OCI-LY1 (cell line): ENCODE results near the gene GSPT1.

Experiments used
- H2AFZ ChIP-seq: fragments of 200-600 bp; sonication (generic), shearing (Covaris generic); 2 replicates; pipeline ENCODE4 v1.6.0; 2014; ENCODE audit warnings: antibody characterized with exemption, mild to moderate bottlenecking, low read length
- H3F3A ChIP-seq: fragments of 200-600 bp; sonication (generic), shearing (Covaris generic); 2 replicates; pipeline ENCODE4 v1.6.0; 2014; ENCODE audit warnings: mild to moderate bottlenecking, antibody characterized with exemption, low read length, moderate library complexity; ENCODE audit not compliant: insufficient read depth
- H3K27ac ChIP-seq: fragments of 200-600 bp; sonication (generic); 2 replicates; pipeline ENCODE4 v1.5.1; 2014; ENCODE audit warnings: low read length, mixed run types, mild to moderate bottlenecking, low read depth; ENCODE audit not compliant: poor library complexity, severe bottlenecking
- H3K27me3 ChIP-seq: fragments of 200-600 bp; sonication (generic); 2 replicates; pipeline ENCODE4 v1.6.0; 2014; ENCODE audit warnings: antibody characterized with exemption, mild to moderate bottlenecking, low read length, moderate library complexity; ENCODE audit not compliant: insufficient read depth
- H3K36me3 ChIP-seq: fragments of 200-600 bp; sonication (generic); 2 replicates; pipeline ENCODE4 v1.6.1; 2014; ENCODE audit warnings: mild to moderate bottlenecking, antibody characterized with exemption, low read length, moderate library complexity, mixed read lengths; ENCODE audit not compliant: insufficient read depth
- H3K4me1 ChIP-seq: fragments of 200-600 bp; sonication (generic); 2 replicates; pipeline ENCODE4 v1.5.1; 2014; ENCODE audit warnings: mild to moderate bottlenecking, low read length, moderate library complexity; ENCODE audit not compliant: insufficient read depth, severe bottlenecking
- H3K4me2 ChIP-seq: fragments of 200-600 bp; sonication (generic), shearing (Covaris generic); 2 replicates; pipeline ENCODE4 v1.6.1; 2014; ENCODE audit warnings: low read length
- H3K4me3 ChIP-seq: fragments of 200-600 bp; sonication (generic); 2 replicates; pipeline ENCODE4 v1.5.1; 2014; ENCODE audit warnings: low read length, low read depth, mild to moderate bottlenecking, mixed read lengths; ENCODE audit not compliant: poor library complexity, severe bottlenecking
- H3K79me2 ChIP-seq: fragments of 200-600 bp; shearing (Covaris generic); 2 replicates; pipeline ENCODE4 v1.6.1; 2016; ENCODE audit warnings: mixed run types, low read length, mixed read lengths; ENCODE audit not compliant: insufficient read depth
- H3K9ac ChIP-seq: fragments of 200-600 bp; sonication (generic), shearing (Covaris generic); 2 replicates; pipeline ENCODE4 v1.6.1; 2014; ENCODE audit warnings: mild to moderate bottlenecking, low read length, mixed read lengths
- H3K9me2 ChIP-seq: fragments of 200-600 bp; sonication (generic), shearing (Covaris generic); 2 replicates; pipeline ENCODE4 v1.6.1; 2014; ENCODE audit warnings: low read depth, mild to moderate bottlenecking, low read length, mixed read lengths
- H3K9me3 ChIP-seq: fragments of 200-600 bp; shearing (Covaris generic); 2 replicates; pipeline ENCODE4 v1.6.1; 2014; ENCODE audit warnings: low read length, mixed read lengths
- H4K20me1 ChIP-seq: fragments of 200-600 bp; sonication (generic), shearing (Covaris generic); 2 replicates; pipeline ENCODE4 v1.6.0; 2016; ENCODE audit warnings: mild to moderate bottlenecking, low read length; ENCODE audit not compliant: insufficient read depth
- CTCF ChIP-seq: fragments of 200-600 bp; sonication (generic), shearing (Covaris generic); IDR thresholded peaks from 2 replicates; pipeline ENCODE4 v1.5.1; 2017; ENCODE audit warnings: mild to moderate bottlenecking, antibody characterized with exemption, low read length, moderate library complexity, mixed read lengths
- EZH2 ChIP-seq: fragments of 200-600 bp; sonication (generic), shearing (Covaris generic); IDR thresholded peaks from 2 replicates; pipeline ENCODE4 v1.8.0; 2017; ENCODE audit warnings: borderline replicate concordance, mixed run types, mild to moderate bottlenecking, antibody characterized with exemption, low read length, moderate library complexity, mixed read lengths

The GSPT1 gene

DNA sequence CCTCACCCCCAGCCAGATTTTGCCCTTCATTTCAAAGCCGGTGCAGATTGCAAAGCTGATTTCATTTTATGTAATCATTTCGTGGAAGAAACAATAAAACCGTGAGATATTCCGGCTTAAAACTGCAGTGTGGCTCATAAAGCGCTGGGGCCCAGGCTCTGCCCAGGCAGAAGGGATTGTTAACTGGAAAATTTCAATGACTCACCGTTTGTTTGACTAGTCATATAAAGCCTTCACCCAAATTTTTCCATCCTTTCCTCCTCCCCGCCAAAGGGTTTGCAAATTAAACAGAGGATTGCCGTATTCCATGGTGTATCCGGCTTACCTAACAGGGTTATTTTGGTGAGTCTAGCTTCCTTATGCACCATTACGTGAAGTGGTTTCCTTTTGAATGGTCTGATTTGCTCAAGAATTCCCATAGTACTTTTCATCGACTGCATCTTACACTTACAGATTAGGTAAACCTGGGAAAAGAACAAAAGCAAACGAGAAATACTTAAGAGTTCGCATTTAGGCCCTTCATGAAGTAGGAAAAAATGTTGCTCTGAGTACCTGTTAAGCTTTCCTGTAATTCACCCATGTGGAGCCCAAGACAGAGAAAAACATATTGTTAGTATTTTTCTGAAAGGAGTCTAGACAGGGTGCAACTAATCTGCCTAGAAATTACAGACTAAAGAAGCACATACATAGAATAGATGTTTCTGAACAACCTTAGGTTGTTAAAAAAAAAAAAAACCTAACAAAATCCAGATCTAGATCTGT lies 949 bp upstream of the GSPT1 start:
- Histone ChIP-seq H3F3A (no peaks in the 10 kb centered on the region), H3K9me2 (no peaks in the 10 kb centered on the region), H3K79me2 (peaks cover 37% of the 10 kb centered on the region), H3K27me3 (no peaks in the 10 kb centered on the region), H3K27ac (no peak overlapping the region), H3K9me3 (no peaks in the 10 kb centered on the region), H3K9ac (peak overlapping the region; percentile 14; the same call in 1 of the 2 replicates), H3K4me2 (peak overlapping the region; percentile 45), H3K36me3 (peaks cover 3% of the 10 kb centered on the region; the same call in 1 of the 2 replicates), H3K4me3 (peak overlapping the region; percentile 41), H2AFZ (peak overlapping the region; percentile 88), H3K4me1 (peaks cover 28% of the 10 kb centered on the region), H4K20me1 (no peaks in the 10 kb centered on the region)
- TF ChIP-seq CTCF (no peak; the same call in 1 of the 2 replicates), EZH2 (no peak)

- Histone ChIP-seq H3K4me2 (peak overlapping the region; percentile 97), H3K9me3 (no peaks in the 10 kb centered on the region), H3K27me3 (no peaks in the 10 kb centered on the region), H4K20me1 (no peaks in the 10 kb centered on the region), H3K36me3 (peaks cover 6% of the 10 kb centered on the region; the same call in 1 of the 2 replicates), H3K27ac (peak overlapping the region; percentile 41), H2AFZ (no peak overlapping the region), H3K9ac (peak overlapping the region; percentile 86), H3K4me1 (peaks cover 41% of the 10 kb centered on the region), H3K79me2 (peaks cover 52% of the 10 kb centered on the region), H3K9me2 (no peaks in the 10 kb centered on the region), H3F3A (no peaks in the 10 kb centered on the region), H3K4me3 (peak overlapping the region; percentile 70)
- TF ChIP-seq EZH2: no peak
- no peak for TF ChIP-seq CTCF
Observed at GRCh38 chr16:11915114-11915643, 577 bp downstream of the GSPT1 start.

GRCh38 chr16:11914210-11915113 lies 1.3 kb downstream of the GSPT1 start:
- Histone ChIP-seq H3K27me3 (no peaks in the 10 kb centered on the region), H3K4me1 (peaks cover 48% of the 10 kb centered on the region), H3K9me3 (no peaks in the 10 kb centered on the region), H4K20me1 (no peaks in the 10 kb centered on the region), H3K9ac (peak overlapping the region; percentile 86), H2AFZ (no peak overlapping the region), H3F3A (no peaks in the 10 kb centered on the region), H3K9me2 (no peaks in the 10 kb centered on the region), H3K4me3 (peak overlapping the region; percentile 70), H3K79me2 (peaks cover 59% of the 10 kb centered on the region), H3K36me3 (peaks cover 13% of the 10 kb centered on the region), H3K27ac (peak overlapping the region; percentile 41), H3K4me2 (peak overlapping the region; percentile 97)
- TF ChIP-seq EZH2 (no peak), CTCF (no peak)
